C4-2B (cell line): ENCODE data around the gene NEDD4.

Experiments
- CTCF ChIP-seq: fragments of 450-650 bp; conservative IDR thresholded peaks from 2 replicates; pipeline ENCODE4 v1.5.1; 2017; ENCODE audit warnings: mild to moderate bottlenecking
- ZFX ChIP-seq: fragments of 450-650 bp; IDR thresholded peaks from 2 replicates; pipeline ENCODE4 v1.6.1; 2017

- TF ChIP-seq CTCF (no peak), ZFX (no peak)
These were observed 38.4 kb upstream of the NEDD4 start for GRCh38 chr15:56031836-56032235.
